ENCODE results near the gene MYL12A. TPM values are rescaled to one million over a fixed set of nuclear protein-coding genes. Genes with fewer than 3 reads are reported as not detected.

The MYL12A gene
- total and polyA plus RNA-seq, 2 of the 8 experiments (the other 6 are each of a cell fraction or from before 2014, with no cell fraction given) = 188 to 247 TPM

DNA sequence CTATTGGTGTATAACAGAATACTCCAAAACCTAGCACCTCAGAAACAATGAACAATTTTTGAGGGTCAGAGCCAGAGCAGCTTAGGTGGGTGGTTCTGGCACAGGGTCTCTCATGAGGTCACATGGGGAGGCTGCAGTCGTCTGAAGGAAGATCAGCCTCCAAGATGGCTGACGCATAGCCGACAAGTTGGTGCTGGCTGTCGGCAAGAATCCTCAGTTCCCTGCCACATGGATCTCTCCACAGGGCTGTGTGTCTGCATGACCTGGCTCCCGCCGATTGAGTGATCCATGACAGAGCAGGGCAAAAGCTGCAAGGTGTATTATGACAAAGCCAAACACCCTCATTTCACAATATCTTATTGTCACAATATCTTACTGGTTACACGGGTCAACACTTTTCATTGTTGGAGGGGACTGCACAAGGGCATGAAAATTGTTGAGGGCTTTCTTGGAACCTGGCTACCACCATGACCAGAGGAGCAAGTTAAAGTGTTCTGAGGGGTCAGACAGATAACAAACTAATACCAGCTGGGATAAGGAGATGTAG, 18.5 kb downstream of the MYL12A start:
- Histone ChIP-seq H3K18ac (ENCODE audit: extremely low read depth, low read length) (no peak overlapping the region), H4K20me1 (replicated peaks in 1 of 2; ENCODE audit: control insufficient read depth in 1 of 2, insufficient read depth in 2 of 2, low read length in 2 of 2) (peaks cover 6 to 29% of the 10 kb centered on the region in 2 experiments), H3K9me3 (ENCODE audit: insufficient read depth in 2 of 2, low read depth in 1 of 2, low read length in 1 of 2) (no peaks in the 10 kb centered on the region), H3K4me1 (replicated peaks in 1 of 4; ENCODE audit: control insufficient read depth in 3 of 4, insufficient read depth in 4 of 4, low read length in 3 of 4) (peaks cover 0 to 6% (median 1%) of the 10 kb centered on the region in 4 experiments; a peak in 4 of 7 replicates), H3K27me3 (replicated peaks in 1 of 4; ENCODE audit: control insufficient read depth in 3 of 4, extremely low read depth in 1 of 4, insufficient read depth in 3 of 4, low read length in 3 of 4) (no peaks in the 10 kb centered on the region), H2BK12ac (ENCODE audit: low read depth, low read length) (no peak overlapping the region), H3K14ac (ENCODE audit: insufficient read length) (no peak overlapping the region), H2BK5ac (ENCODE audit: low read depth, low read length) (no peak overlapping the region), H4K8ac (ENCODE audit: extremely low read depth, insufficient read depth, low read length) (no peak overlapping the region; the same call in 1 of the 2 replicates), H3K23me2 (ENCODE audit: low read depth, low read length) (peaks cover 5% of the 10 kb centered on the region), H2BK15ac (ENCODE audit: low read length) (no peak overlapping the region), H4K91ac (replicated peaks; ENCODE audit: insufficient read length, low read length) (no peak overlapping the region), H2AFZ (ENCODE audit: low read length) (no peak overlapping the region), H3K27ac (ENCODE audit: low read depth, low read length) (no peak overlapping the region; the same call in 1 of the 2 replicates), H3K79me1 (ENCODE audit: low read depth, low read length) (peaks cover 8% of the 10 kb centered on the region), H4K5ac (ENCODE audit: insufficient read length, low read depth, low read length) (no peak overlapping the region), H3K9ac (replicated peaks in 1 of 4; ENCODE audit: extremely low read depth in 1 of 4, low read depth in 3 of 4, low read length in 3 of 4) (no peak overlapping the region), H3K4me3 (ENCODE audit: extremely low read depth in 1 of 4, insufficient read depth in 2 of 4, low read depth in 3 of 4, low read length in 4 of 4) (no peak overlapping the region), H3K56ac (replicated peaks; ENCODE audit: insufficient read length, low read depth, low read length) (no peak overlapping the region), H3K4ac (replicated peaks; ENCODE audit: insufficient read length, low read depth, low read length) (no peak overlapping the region), H3K36me3 (ENCODE audit: control insufficient read depth in 2 of 4, insufficient read depth in 4 of 4, low read length in 3 of 4) (no peaks in the 10 kb centered on the region), H3K4me2 (ENCODE audit: insufficient read depth in 1 of 2, low read depth in 2 of 2, low read length in 2 of 2) (no peak overlapping the region), H3K79me2 (ENCODE audit: control insufficient read depth in 1 of 2, insufficient read depth in 2 of 2, low read length in 2 of 2) (peaks cover 54 to 89% of the 10 kb centered on the region in 2 experiments), H2AK5ac (ENCODE audit: low read depth, low read length) (peak overlapping the region; percentile 7; the same call in 1 of the 2 replicates), H2BK20ac (ENCODE audit: low read length) (no peak overlapping the region), H3K23ac (ENCODE audit: insufficient read length) (no peak overlapping the region), H2BK120ac (replicated peaks; ENCODE audit: low read depth, low read length) (no peak overlapping the region)
- WGBS, 2 experiments (ENCODE audit: extremely low coverage in 1 of 2, insufficient coverage in 1 of 2, insufficient read length in 1 of 2, insufficient replicate concordance in 2 of 2, low coverage in 1 of 2, low lambda C conversion rate in 2 of 2, missing lambda C conversion rate in 1 of 2) = 68% methylated on average over 7 of the region's 7 CpGs; no CpG with 5 or more reads in 1 of the 2 experiments
- FAIRE-seq = no peak
- POLR2A ChIA-PET (ENCODE audit: partially characterized antibody) = interaction anchor here (4.3 kb wide), 1 partner anchor 19 kb away, joined by 26 read pairs; the partner anchor contains the start of gene MYL12A
- TF ChIP-seq YY1 (IDR thresholded peaks at IDR 0.05; ENCODE audit: low read depth, low read length) (peak; percentile 77; the same call in 1 of the 2 replicates), CHD1 (IDR thresholded peaks at IDR 0.05; ENCODE audit: low read depth, low read length) (no peak)
- CTCF ChIA-PET (ENCODE audit: partially characterized antibody) = interaction anchor here (0.6 to 1.1 kb wide), 3 partner anchors 17 to 409 kb away, joined by 3 to 4 read pairs (median 3); no protein-coding TSS in a partner anchor
- DNase-seq (ENCODE audit: low read depth in 1 of 2, low spot score in 2 of 2) = no peak
